Ishikawa (cell line): Measurements from ENCODE around the gene PLN.

Source experiments
- CEBPB ChIP-seq: IDR thresholded peaks from 2 replicates; pipeline ENCODE4 v1.6.1; 2012
- CREB1 ChIP-seq: IDR thresholded peaks from 2 replicates; pipeline ENCODE4 v1.6.1; 2012; ENCODE audit warnings: low read depth
- EGR1 ChIP-seq: IDR thresholded peaks from 2 replicates; pipeline ENCODE4 v1.6.1; 2012
- EP300 ChIP-seq: IDR thresholded peaks from 2 replicates; pipeline ENCODE4 v1.6.1; 2012; ENCODE audit warnings: borderline replicate concordance
- MAX ChIP-seq: IDR thresholded peaks from 2 replicates; pipeline ENCODE4 v1.6.1; 2012
- NFIC ChIP-seq: IDR thresholded peaks from 2 replicates; pipeline ENCODE4 v1.6.1; 2012
- RAD21 ChIP-seq: IDR thresholded peaks from 2 replicates; pipeline ENCODE4 v1.6.1; 2012; ENCODE audit warnings: low read depth
- TAF1 ChIP-seq: IDR thresholded peaks from 2 replicates; pipeline ENCODE4 v1.6.1; 2012; ENCODE audit warnings: low read depth, mild to moderate bottlenecking
- TCF12 ChIP-seq: IDR thresholded peaks from 2 replicates; pipeline ENCODE4 v1.6.1; 2012; ENCODE audit warnings: low read depth
- TEAD4 ChIP-seq: IDR thresholded peaks from 2 replicates; pipeline ENCODE4 v1.6.1; 2012
- USF1 ChIP-seq: IDR thresholded peaks from 2 replicates; pipeline ENCODE4 v1.6.1; 2012
- ZBTB7A ChIP-seq: IDR thresholded peaks from 2 replicates; pipeline ENCODE4 v1.6.1; 2012; ENCODE audit warnings: low read depth

- TF ChIP-seq RAD21 (no peak), MAX (no peak), CREB1 (no peak), TAF1 (no peak), NFIC (no peak), USF1 (no peak), EGR1 (no peak), TEAD4 (no peak), EP300 (no peak), CEBPB (no peak), ZBTB7A (no peak), TCF12 (no peak)
Measured at GRCh38 chr6:118546164-118546879, 1.8 kb upstream of the PLN start.
